OCI-LY7 (cell line): ENCODE data around the gene PRDM2.

Source experiments
- EZH2phosphoT487 ChIP-seq: fragments of 200-600 bp; sonication (generic); IDR thresholded peaks from 2 replicates; pipeline ENCODE4 v1.6.1; 2018; ENCODE audit warnings: low read depth, borderline replicate concordance, mild to moderate bottlenecking, mixed run types, antibody characterized with exemption, low read length, moderate library complexity, mixed read lengths
- TF ChIP-seq, protein P1 (sequence below): fragments of 200-600 bp; sonication (generic); conservative IDR thresholded peaks from 2 replicates; pipeline ENCODE4 v1.5.1; 2014; ENCODE audit warnings: mild to moderate bottlenecking, antibody characterized with exemption, low read length, moderate library complexity, mixed read lengths

DNA sequence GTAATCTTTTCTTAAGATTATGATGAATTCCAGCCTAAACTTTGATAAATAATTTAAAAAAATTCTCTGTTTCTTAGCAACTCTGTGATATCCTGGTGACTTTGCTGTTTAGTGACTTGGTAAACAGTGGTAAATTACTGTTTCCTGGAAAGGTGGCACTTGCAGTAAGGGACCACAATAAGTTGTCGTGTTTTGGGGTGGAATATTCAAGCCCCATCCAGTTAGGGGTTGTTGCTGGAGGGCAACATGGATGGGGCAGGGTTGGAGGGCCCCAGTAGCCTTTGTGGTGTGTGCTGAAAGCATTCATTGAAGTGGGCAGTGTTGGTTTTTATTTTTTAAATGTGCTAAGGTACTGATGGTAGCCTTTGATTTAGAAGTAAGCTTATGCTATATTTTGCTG is 30.3 kb downstream of the PRDM2 start:
- TF ChIP-seq EZH2phosphoT487, result no peak
- TF ChIP-seq, protein P1, sequence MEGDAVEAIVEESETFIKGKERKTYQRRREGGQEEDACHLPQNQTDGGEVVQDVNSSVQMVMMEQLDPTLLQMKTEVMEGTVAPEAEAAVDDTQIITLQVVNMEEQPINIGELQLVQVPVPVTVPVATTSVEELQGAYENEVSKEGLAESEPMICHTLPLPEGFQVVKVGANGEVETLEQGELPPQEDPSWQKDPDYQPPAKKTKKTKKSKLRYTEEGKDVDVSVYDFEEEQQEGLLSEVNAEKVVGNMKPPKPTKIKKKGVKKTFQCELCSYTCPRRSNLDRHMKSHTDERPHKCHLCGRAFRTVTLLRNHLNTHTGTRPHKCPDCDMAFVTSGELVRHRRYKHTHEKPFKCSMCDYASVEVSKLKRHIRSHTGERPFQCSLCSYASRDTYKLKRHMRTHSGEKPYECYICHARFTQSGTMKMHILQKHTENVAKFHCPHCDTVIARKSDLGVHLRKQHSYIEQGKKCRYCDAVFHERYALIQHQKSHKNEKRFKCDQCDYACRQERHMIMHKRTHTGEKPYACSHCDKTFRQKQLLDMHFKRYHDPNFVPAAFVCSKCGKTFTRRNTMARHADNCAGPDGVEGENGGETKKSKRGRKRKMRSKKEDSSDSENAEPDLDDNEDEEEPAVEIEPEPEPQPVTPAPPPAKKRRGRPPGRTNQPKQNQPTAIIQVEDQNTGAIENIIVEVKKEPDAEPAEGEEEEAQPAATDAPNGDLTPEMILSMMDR, result no peak
